SK-N-SH (cell line): Measurements from ENCODE around the gene VPS9D1. TPM values are rescaled to one million over a fixed set of nuclear protein-coding genes. Genes with fewer than 3 reads are reported as not detected.

Experiments
- CTCF ChIA-PET: fragments of 300-600, 350-600 bp; formaldehyde crosslinking; extraction: SDS; loops from one replicate; lab custom pipeline; 2021; lab: Yijun Ruan, JAX
- POLR2A ChIA-PET: fragments of 350-600 bp; sonication (Branson Sonifier 250); formaldehyde crosslinking; extraction: SDS; loops from one replicate; lab custom pipeline; 2020; ENCODE audit warnings: antibody characterized with exemption, inconsistent platforms; lab: Yijun Ruan, JAX
- DNase-seq: peaks from one replicate; pipeline ENCODE4 v3.0.0; 2012
- H2AFZ ChIP-seq: fragments of 200-600 bp; sonication (generic); 2 replicates; pipeline ENCODE4 v1.8.1; 2016; ENCODE audit warnings: antibody characterized with exemption, mild to moderate bottlenecking, low read depth
- H3F3A ChIP-seq: fragments of 200-600 bp; sonication (generic); replicated peaks from 2 replicates; pipeline ENCODE3; 2016; ENCODE audit warnings: antibody characterized with exemption, mild to moderate bottlenecking; ENCODE audit not compliant: insufficient read depth
- H3K27ac ChIP-seq, 2 experiments: fragments of 200-500 bp in 1 of 2; fragments of 200-600 bp in 1 of 2; sonication (Bioruptor generic) in 1 of 2; sonication (generic), shearing (Covaris generic) in 1 of 2; 2 replicates each; pipeline versions ENCODE4 v1.5.1 to v1.6.1; 2014 to 2016; ENCODE audit warnings: low read depth in 2 of 2, inconsistent platforms in 1 of 2, low read length in 1 of 2, mild to moderate bottlenecking in 1 of 2, mixed read lengths in 1 of 2
- H3K27me3 ChIP-seq: fragments of 200-600 bp; sonication (generic), shearing (Covaris generic); 2 replicates; pipeline ENCODE4 v1.6.1; 2016; ENCODE audit warnings: mixed run types; ENCODE audit not compliant: insufficient read depth
- H3K36me3 ChIP-seq, 2 experiments: fragments of 200-500 bp in 1 of 2; fragments of 200-600 bp in 1 of 2; sonication (Bioruptor generic) in 1 of 2; sonication (generic) in 1 of 2; replicated peaks in 1 of 2; 2 replicates each; pipeline versions ENCODE3 to v1.5.1; 2014 to 2016; ENCODE audit warnings: low read length in 1 of 2, mild to moderate bottlenecking in 1 of 2; ENCODE audit not compliant: insufficient read depth in 2 of 2, control insufficient read depth in 1 of 2
- H3K4me1 ChIP-seq, 2 experiments: fragments of 200-500 bp in 1 of 2; fragments of 200-600 bp in 1 of 2; sonication (Bioruptor generic) in 1 of 2; sonication (generic), shearing (Covaris generic) in 1 of 2; 2 replicates each; pipeline versions ENCODE4 v1.5.1 to v1.6.1; 2014 to 2016; ENCODE audit warnings: low read depth in 1 of 2, low read length in 1 of 2, mixed run types in 1 of 2; ENCODE audit not compliant: insufficient read depth in 2 of 2, control insufficient read depth in 1 of 2
- H3K4me2 ChIP-seq: fragments of 200-600 bp; sonication (generic), shearing (Covaris generic); 2 replicates; pipeline ENCODE4 v1.6.1; 2017; ENCODE audit warnings: mixed run types
- H3K4me3 ChIP-seq, 2 experiments: fragments of 200-500 bp in 1 of 2; fragments of 200-600 bp in 1 of 2; sonication (Bioruptor generic) in 1 of 2; sonication (generic), shearing (Covaris generic) in 1 of 2; 2 replicates each; pipeline versions ENCODE4 v1.5.1 to v1.8.1; 2014 to 2016; ENCODE audit warnings: low read depth in 2 of 2, inconsistent platforms in 1 of 2, low read length in 1 of 2, mild to moderate bottlenecking in 1 of 2, mixed read lengths in 1 of 2, moderate library complexity in 1 of 2
- H3K79me2 ChIP-seq: fragments of 200-600 bp; sonication (generic); 2 replicates; pipeline ENCODE4 v1.8.1; 2017; ENCODE audit warnings: mild to moderate bottlenecking; ENCODE audit not compliant: insufficient read depth
- H3K9ac ChIP-seq: fragments of 200-600 bp; sonication (generic); 2 replicates; pipeline ENCODE4 v1.6.1; 2017; ENCODE audit warnings: mixed run types
- H3K9me2 ChIP-seq: fragments of 200-600 bp; sonication (generic); 2 replicates; pipeline ENCODE4 v1.6.1; 2017; ENCODE audit warnings: mixed run types
- H3K9me3 ChIP-seq: fragments of 200-600 bp; sonication (generic); 2 replicates; pipeline ENCODE4 v1.6.1; 2017; ENCODE audit warnings: mixed run types, mild to moderate bottlenecking, moderate library complexity
- H4K20me1 ChIP-seq: fragments of 200-600 bp; sonication (generic); 2 replicates; pipeline ENCODE4 v1.6.1; 2017; ENCODE audit warnings: mild to moderate bottlenecking, mixed run types; ENCODE audit not compliant: insufficient read depth
- CHD2 ChIP-seq: fragments of 150-350 bp; IDR thresholded peaks from 2 replicates; pipeline ENCODE4 v1.6.1; 2018; ENCODE audit warnings: low read length; ENCODE audit not compliant: partially characterized antibody
- CTCF ChIP-seq: fragments of 200-600 bp; sonication (generic); IDR thresholded peaks from 2 replicates; pipeline ENCODE4 v1.6.1; 2017; ENCODE audit warnings: antibody characterized with exemption, mild to moderate bottlenecking, moderate library complexity
- ELF1 ChIP-seq: IDR thresholded peaks from 2 replicates; pipeline ENCODE4 v1.4.0; 2012
- FOXJ3 ChIP-seq: sonication (generic); formaldehyde crosslinking; IDR thresholded peaks from 2 replicates; pipeline ENCODE4 v1.5.1; 2020; ENCODE audit warnings: mild to moderate bottlenecking, missing genetic modification reagents
- FOXM1 ChIP-seq: IDR thresholded peaks from 2 replicates; pipeline ENCODE4 v1.4.0; 2012; ENCODE audit warnings: low read depth, mild to moderate bottlenecking
- GABPA ChIP-seq: IDR thresholded peaks from 2 replicates; pipeline ENCODE4 v1.4.0; 2012; ENCODE audit warnings: low read depth, mild to moderate bottlenecking
- JUND ChIP-seq: IDR thresholded peaks from 2 replicates; pipeline ENCODE4 v1.4.0; 2012
- MAX ChIP-seq: IDR thresholded peaks from 2 replicates; pipeline ENCODE4 v1.4.0; 2012; ENCODE audit warnings: low read depth
- MXI1 ChIP-seq: IDR thresholded peaks from 2 replicates; pipeline ENCODE4 v1.6.1; 2012; ENCODE audit warnings: mild to moderate bottlenecking, low read depth, low read length, improper control_type of control experiment
- NFIC ChIP-seq: IDR thresholded peaks from 2 replicates; pipeline ENCODE4 v1.4.0; 2012; ENCODE audit warnings: borderline replicate concordance
- POLR2AphosphoS5 ChIP-seq: IDR thresholded peaks from 2 replicates; pipeline ENCODE4 v1.6.1; 2012; ENCODE audit warnings: low read depth, low read length
- RAD21 ChIP-seq: IDR thresholded peaks from 2 replicates; pipeline ENCODE4 v1.6.1; 2012; ENCODE audit warnings: mild to moderate bottlenecking, low read length
- SIN3A ChIP-seq: IDR thresholded peaks from 2 replicates; pipeline ENCODE4 v1.6.1; 2012; ENCODE audit warnings: low read depth, mild to moderate bottlenecking, low read length, moderate library complexity, borderline replicate concordance
- ZBTB33 ChIP-seq: IDR thresholded peaks from 2 replicates; pipeline ENCODE4 v1.4.0; 2012; ENCODE audit warnings: low read depth, borderline replicate concordance
- WGBS: methylation state at CpG from one replicate; pipeline ENCODE4 v1.1.6; 2017; ENCODE audit warnings: low lambda C conversion rate; 5-methylcytosine and 5-hydroxymethylcytosine counted together
- polyA plus RNA-seq, 3 experiments: library from polyadenylated mRNA; depleted of rRNA; stranded (reverse); fragments of >200 nt; gene quantifications; 2 replicates each; pipeline ENCODE4 v1.2.3, GENCODE V29; 2012

Gene VPS9D1
- polyA plus RNA-seq, 1 of the 3 experiments (the other 2 are of a cell fraction) = 10.1 TPM

GRCh38 chr16:89721546-89722391 lies 1.1 kb upstream of the VPS9D1 start:
- 0% methylated on average over 23 of the region's 112 CpGs for WGBS
- H3K36me3 ChIP-seq = peaks cover 13 to 21% of the 10 kb centered on the region in 2 experiments
- H3K9ac ChIP-seq = peak overlapping the region; percentile 85
- CTCF ChIA-PET = interaction anchor here (3.4 kb wide), 1 partner anchor 139 kb away, joined by 13 read pairs; no protein-coding TSS in a partner anchor
- no peaks in the 10 kb centered on the region for H3K9me2 ChIP-seq
- DNase-seq = peak; percentile 75
- POLR2A ChIA-PET = interaction anchor here (1.0 kb wide), 1 partner anchor 10 kb away, joined by 3 read pairs; no protein-coding TSS in a partner anchor
- peak overlapping the region; percentile 96 for H3K4me2 ChIP-seq
- peaks cover 35% of the 10 kb centered on the region for H4K20me1 ChIP-seq
- H3K27me3 ChIP-seq = no peaks in the 10 kb centered on the region
- H3K4me1 ChIP-seq = peaks cover 21 to 25% of the 10 kb centered on the region in 2 experiments; a peak in 3 of 4 replicates
- TF ChIP-seq GABPA = peak; percentile 67
- TF ChIP-seq CHD2 = peak; percentile 87
- TF ChIP-seq NFIC = no peak
- TF ChIP-seq MAX = peak; percentile 49; the same call in 1 of the 2 replicates
- peak; percentile 86 for TF ChIP-seq ZBTB33
- TF ChIP-seq FOXJ3 (CRISPR knock-in tag) = no peak
- 0 out of 2 replicates have a peak, but pooled peaks have one; percentile 36 for TF ChIP-seq ELF1
- TF ChIP-seq JUND = no peak
- TF ChIP-seq CTCF = no peak
- TF ChIP-seq MXI1 = no peak
- no peak for TF ChIP-seq RAD21
- 0 out of 2 replicates have a peak, but pooled peaks have one; percentile 16 for TF ChIP-seq POLR2AphosphoS5
- TF ChIP-seq SIN3A = peak; percentile 53; the same call in 1 of the 2 replicates
- no peak for TF ChIP-seq FOXM1
- no peaks in the 10 kb centered on the region for H3K9me3 ChIP-seq
- peaks cover 19% of the 10 kb centered on the region for H3F3A ChIP-seq
- peak overlapping the region; percentile 79 to 92 for H3K27ac ChIP-seq
- peaks cover 61% of the 10 kb centered on the region for H3K79me2 ChIP-seq
- peak overlapping the region; percentile 74 to 92 for H3K4me3 ChIP-seq
- H2AFZ ChIP-seq = no peak overlapping the region
